GM13977 (cell line): ENCODE results near the gene TRMT1.

Source experiments
- DNase-seq: peaks from one replicate; pipeline ENCODE4 v3.0.0; 2012; ENCODE audit warnings: low spot score
- CTCF ChIP-seq: IDR thresholded peaks from 2 replicates; pipeline ENCODE4 v1.5.1; 2012; ENCODE audit warnings: mild to moderate bottlenecking, control low read depth; ENCODE audit not compliant: insufficient read depth; ENCODE audit errors: extremely low read depth, missing control alignments
- in situ Hi-C: fragments of 300-500 bp; cut with MboI; formaldehyde crosslinking; loops from one replicate; pipeline ENCODE4 v1.12.0; 2022; ENCODE audit warnings: low sequenced_read_pairs, low pct_unique_long_range_greater_than_20kb, mixed read lengths, inconsistent platforms; ENCODE audit not compliant: unreplicated experiment

The TRMT1 gene

GRCh38 chr19:13057147-13057572, 59.4 kb downstream of the TRMT1 start:
- TF ChIP-seq CTCF: no peak
- in situ Hi-C loops: no loop called here
- no peak for DNase-seq

GRCh38 chr19:13056052-13056660, 60.4 kb downstream of the TRMT1 start:
- no peak for TF ChIP-seq CTCF
- in situ Hi-C loops: no loop called here
- DNase-seq: no peak

GRCh38 chr19:13055213-13056051, 61.1 kb downstream of the TRMT1 start:
- in situ Hi-C loops: no loop called here
- TF ChIP-seq CTCF: no peak
- no peak for DNase-seq
